Fibroblast of villous mesenchyme (primary cell): ENCODE results near the gene F11. TPM values are rescaled to one million over a fixed set of nuclear protein-coding genes. Genes with fewer than 3 reads are reported as not detected.

ENCODE experiments used
- DNase-seq: peaks from one replicate; pipeline ENCODE4 v3.0.0-alpha.2; 2010; ENCODE audit warnings: low read depth
- H3K4me3 ChIP-seq: 2 replicates; pipeline ENCODE4 v1.5.1; 2011; ENCODE audit warnings: low read depth, mild to moderate bottlenecking, low read length
- total RNA-seq: library from RNA; depleted of rRNA; stranded (reverse); fragments of >200 nt; gene quantifications from 2 replicates; pipeline ENCODE4 v1.2.3, GENCODE V29; 2012
- TF ChIP-seq, protein P1 (sequence below): IDR thresholded peaks from 2 replicates; pipeline ENCODE4 v1.5.1; 2012; ENCODE audit warnings: low read depth, mild to moderate bottlenecking, low read length; ENCODE audit not compliant: insufficient read depth

F11 gene
- not detected in 2 replicates for total RNA-seq

- no peak for DNase-seq
- no peak within 1 kb of the TSS for H3K4me3 ChIP-seq
- TF ChIP-seq, protein P1, sequence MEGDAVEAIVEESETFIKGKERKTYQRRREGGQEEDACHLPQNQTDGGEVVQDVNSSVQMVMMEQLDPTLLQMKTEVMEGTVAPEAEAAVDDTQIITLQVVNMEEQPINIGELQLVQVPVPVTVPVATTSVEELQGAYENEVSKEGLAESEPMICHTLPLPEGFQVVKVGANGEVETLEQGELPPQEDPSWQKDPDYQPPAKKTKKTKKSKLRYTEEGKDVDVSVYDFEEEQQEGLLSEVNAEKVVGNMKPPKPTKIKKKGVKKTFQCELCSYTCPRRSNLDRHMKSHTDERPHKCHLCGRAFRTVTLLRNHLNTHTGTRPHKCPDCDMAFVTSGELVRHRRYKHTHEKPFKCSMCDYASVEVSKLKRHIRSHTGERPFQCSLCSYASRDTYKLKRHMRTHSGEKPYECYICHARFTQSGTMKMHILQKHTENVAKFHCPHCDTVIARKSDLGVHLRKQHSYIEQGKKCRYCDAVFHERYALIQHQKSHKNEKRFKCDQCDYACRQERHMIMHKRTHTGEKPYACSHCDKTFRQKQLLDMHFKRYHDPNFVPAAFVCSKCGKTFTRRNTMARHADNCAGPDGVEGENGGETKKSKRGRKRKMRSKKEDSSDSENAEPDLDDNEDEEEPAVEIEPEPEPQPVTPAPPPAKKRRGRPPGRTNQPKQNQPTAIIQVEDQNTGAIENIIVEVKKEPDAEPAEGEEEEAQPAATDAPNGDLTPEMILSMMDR = no peak
Measured at GRCh38 chr4:186265683-186266652, at the start of gene F11. Gene F11, plus strand, starts transcription at chr4:186266189. Its CDS starts 948 bp downstream, at chr4:186267137.

- TF ChIP-seq, protein P1 = no peak
- H3K4me3 ChIP-seq = no peak overlapping the region
- no peak for DNase-seq
Measured at GRCh38 chr4:186216465-186217024, 49.4 kb upstream of the F11 start.

DNA sequence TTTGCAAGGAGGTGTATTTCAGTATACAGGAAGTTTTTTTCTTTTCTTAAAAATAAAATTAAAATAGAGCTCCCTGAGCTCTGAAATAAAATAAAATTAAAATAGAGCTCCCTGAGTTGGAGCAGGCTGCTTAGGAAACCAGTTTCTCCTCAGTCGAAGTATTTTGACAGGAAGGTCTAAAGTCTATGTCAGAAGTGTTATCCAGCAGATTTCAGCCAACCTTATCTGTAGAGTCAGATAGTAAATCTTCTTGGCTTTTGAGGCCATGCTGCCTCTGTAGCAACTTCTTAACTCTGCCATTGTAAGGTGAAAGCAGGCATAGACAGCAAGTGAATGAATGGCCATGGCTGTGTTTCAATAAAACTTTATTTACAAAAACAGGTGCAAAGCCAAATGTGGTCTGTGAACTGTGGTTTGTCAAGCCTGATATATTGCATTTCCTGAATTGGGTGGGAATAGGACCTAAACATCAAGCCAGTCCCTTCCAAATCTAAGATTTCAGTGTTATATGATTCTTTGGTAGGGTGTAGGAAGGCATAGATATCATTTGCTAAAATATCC lies 48.2 kb upstream of the F11 start:
- no peak for DNase-seq
- no peak overlapping the region for H3K4me3 ChIP-seq
- TF ChIP-seq, protein P1 = no peak

DNA sequence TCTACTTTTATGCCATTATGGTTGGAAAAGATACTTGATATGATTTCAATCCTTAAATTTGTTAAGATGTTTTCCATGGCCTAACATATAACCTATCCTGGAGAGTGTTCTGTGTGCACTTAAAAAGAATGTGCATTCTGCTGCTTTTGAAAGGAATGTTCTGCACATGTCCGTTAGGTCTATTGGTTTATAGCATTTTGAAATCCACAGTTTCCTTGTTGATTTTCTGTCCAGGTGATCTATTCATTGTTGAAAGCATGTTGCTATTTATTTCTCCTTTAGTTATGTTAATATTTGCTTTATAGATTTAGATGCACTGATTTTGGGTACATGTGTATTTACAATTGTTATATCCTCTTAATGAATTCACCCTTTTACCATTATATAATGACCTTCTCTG lies 44.4 kb upstream of the F11 start:
- TF ChIP-seq, protein P1 = no peak
- no peak overlapping the region for H3K4me3 ChIP-seq
- no peak for DNase-seq

DNA sequence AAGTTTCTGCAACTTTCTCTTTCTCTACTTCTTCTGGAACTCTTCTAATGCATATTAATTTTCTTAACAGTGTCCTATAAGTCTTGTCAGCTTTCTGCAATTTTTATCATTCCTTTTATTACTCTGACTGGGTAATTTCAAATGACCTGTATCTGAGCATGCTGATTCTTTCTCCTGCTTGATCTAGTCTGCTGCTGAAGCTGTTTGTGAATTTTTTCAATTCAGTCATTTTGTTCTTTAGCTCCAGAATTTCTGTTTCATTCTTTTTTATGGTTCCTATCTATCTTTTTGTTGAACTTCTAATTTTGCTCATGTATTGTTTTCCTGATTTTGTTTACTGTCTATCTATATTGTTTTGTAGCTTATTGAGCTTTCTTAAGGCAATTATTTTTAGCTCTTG lies 40.1 kb upstream of the F11 start:
- DNase-seq = no peak
- no peak overlapping the region for H3K4me3 ChIP-seq
- TF ChIP-seq, protein P1 = no peak

DNA sequence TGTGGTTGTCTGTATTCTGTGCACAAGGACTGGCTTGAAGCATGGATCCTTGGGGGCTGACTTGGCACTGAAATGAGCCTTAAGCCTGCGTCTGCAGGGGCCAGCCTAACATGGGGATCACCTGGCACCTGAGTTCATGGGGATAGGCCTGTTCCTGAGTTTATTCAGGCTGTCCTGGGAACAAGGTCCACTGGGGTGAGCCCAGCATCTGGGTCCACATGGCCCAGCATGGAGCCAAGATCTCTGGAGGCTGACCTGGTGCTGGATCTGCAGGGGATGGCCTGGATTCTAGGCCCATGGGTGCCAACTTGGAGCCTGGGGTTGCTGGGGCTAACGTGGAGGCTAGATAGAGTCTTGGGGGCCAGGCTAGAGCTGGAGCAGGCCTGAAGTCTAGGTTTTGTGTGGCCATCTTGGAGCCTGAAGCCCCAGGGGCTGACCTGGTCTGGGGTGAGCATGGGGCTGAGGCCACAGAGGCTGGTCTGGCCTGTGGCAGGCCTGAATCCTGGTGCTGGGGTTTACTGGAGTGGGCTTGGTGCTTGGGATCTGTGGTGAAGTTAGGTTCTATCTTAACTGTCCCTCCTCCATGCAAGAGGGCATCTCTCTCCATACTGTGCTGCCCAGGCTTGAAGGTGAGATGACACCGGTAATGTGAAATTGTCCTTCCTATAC lies 39.3 kb upstream of the F11 start:
- no peak for DNase-seq
- TF ChIP-seq, protein P1 = no peak
- H3K4me3 ChIP-seq = no peak overlapping the region
